NCI-H2081 treated with DMSO at 0.1 percent for 48 hours (cell line): ENCODE data around the gene TAPBPL.
"Not testable (repeated sequence)": the region's sequence is repeated elsewhere in the genome, so short reads cannot be mapped to it uniquely, and the experiment has no call there.

Source experiments
- DNase-seq: peaks from one replicate; lab custom pipeline; 2025; lab: John Stamatoyannopoulos, UW

Gene TAPBPL

DNA sequence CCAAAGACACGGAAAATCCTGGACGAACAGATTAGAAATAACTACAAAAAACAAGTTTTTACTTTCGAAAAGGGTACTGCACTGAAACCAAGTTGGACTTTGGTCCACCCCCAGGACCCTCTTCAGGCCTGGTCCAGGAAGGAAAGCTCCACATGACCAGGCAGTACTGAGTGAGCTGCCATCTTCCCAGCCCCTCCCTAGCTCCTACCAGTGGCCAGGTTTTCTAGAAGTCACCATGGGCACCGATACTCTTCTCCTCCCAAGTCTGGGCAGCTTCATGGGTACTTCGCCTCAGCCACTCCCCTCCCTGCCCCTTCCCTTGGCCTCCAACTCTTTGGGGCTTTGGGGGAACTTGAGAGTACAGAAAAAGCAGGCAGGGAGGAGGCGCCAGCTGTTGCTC lies 12.0 kb downstream of the TAPBPL start:
- no peak for DNase-seq

DNA sequence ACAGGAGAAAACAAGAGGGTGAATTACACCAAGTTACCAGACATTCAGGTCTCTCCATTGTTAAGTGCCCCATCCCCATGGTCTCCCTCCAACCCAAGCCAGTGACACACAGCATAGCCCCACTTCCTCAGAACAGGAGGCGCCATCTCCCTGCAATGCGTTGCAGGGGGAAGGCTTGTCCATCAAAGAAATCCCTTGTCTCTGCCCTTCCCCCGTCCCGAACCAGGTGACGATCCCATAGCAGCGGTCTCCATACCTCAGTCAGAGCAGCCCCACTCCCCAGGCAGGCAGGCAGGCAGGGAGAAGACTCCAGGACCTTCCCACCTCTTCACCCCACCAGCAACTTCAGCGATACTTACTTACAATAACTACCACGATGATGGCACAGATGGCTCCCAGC lies 12.7 kb downstream of the TAPBPL start:
- DNase-seq, result no peak

DNA sequence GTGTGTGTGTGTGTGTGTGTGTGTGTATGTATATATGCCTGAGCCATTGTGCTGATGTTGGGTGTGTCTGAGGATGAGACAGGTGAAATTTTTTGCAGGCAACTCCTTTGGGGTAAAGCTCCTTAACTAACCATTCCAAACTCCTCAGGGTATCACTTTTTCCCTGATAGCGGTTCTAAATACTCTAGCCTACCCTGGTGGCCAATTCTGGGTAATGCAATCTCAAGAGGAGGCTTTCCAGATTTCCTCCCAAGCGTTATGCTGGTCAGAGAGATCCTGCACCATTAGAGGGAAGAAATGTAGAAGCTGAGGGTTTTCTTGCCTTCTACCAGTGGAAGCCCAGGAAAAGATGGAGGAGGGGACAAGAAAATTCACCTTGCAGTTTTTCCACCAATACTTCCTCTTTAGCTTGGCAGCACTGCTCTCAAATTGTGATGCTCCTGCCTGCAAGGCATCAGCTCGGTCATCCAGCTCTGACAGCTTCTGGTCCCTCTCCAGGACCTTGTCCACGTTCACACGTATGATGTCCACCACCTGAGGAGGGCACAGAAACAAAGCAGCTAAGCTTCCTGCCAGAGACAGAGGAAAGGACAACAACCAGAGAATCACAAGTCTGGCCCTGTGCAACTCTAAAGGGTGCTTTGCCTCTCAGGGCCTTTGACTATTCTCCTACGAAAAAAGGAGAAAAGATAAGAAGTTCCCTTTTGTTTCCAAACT lies 13.8 kb downstream of the TAPBPL start:
- peak; percentile 9 for DNase-seq

DNA sequence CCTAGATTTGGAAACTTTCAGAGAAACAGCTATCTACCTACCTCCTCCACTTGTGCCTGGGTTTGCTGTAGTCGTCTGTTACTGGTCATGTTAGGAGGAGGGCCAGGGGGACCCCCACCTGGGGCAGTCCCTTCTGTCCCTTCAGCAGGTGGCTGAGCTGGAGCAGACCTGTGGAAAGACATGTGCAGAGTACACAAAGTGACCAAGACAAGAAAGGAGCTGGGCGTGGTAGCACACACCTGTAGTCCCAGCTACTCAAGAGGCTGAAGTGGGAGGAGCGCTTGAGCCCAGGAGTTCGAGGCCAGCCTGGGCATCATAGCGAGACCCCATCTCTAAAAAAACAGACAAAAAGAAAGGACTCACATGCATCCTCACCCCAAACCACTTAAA lies 14.3 kb downstream of the TAPBPL start:
- DNase-seq, result no peak

DNA sequence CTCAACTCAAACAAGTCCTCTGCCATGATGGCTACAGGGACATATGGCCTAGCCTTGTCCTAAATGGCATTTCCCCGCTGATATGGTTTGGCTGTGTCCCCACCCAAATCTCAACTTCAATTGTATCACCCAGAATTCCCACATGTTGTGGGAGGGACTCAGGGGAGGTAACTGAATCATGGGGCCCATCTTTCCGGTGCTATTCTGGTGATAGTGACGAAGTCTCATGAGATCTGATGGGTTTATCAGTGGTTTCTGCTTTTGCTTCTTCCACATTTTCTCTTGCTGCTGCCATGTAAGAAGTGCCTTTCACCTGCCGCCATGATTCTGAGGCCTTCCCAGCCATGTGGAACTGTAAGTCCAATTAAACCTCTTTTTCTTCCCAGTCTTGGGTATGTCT lies 14.9 kb downstream of the TAPBPL start:
- DNase-seq, result not testable (repeated sequence)

DNA sequence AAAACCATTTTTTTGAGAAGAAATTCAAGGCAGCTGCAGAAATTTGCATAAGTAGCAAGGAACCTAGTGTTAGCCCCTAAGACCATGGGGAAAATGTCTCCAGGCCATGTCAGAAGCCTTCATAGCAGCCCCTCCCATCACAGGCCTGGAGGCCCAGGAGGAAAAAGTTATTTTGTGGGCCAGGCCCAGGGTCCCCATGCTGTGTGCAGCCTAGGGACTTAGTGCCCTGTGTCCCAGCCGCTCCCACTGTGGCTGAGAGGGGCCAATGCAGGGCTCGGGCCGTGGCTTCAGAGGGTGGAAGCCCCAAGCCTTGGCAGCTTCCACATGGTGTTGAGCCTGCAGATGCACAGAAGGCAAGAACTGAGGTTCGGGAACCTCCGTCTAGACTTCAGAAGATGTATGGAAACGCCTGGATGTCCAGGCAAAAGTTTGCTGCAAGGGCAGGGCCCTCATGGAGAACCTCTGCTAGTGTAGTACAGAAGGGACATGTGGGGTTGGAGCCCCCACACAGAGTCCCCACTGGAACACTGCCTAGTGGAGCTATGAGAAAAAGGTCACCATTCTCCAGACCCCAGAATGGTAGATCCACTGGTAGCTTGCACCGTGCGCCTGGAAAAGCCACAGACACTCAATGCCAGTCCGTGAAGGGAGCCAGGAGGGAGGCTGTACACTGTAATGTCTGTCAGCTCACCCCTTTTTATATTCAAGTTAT lies 15.9 kb downstream of the TAPBPL start:
- not testable (repeated sequence) for DNase-seq

DNA sequence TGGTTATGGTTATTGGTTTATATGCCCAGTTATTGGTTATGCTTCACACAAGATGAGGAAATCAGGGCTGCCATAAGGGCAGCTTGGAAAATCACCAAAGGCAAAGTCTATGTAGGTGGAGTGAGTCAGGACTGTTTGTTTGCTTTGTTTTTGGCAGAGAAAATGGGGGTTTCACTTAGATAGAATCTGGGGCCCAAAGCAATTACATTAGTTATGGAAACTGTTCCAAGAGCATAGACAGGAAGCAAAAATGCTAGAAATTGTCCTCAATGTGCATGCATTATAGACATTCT lies 16.4 kb downstream of the TAPBPL start:
- DNase-seq, result no peak

DNA sequence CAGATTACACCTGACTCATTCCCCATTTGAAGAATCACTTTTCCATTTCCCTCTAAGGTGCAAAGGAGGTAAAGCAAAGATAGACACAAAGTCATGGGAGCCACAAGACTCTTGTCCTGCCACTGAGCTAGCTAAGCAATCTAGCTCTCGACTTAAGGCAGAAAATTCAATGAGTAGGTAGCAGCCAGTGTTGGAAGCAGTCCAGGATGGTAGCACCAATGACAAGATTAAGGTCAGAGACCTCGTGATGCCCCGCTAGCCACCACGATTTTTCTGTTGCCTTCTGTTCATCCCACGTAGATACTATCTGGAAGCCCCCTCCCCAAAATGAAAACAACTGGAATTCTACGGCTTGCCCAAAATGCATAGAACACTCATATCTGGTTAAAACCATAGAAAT lies 17.2 kb downstream of the TAPBPL start:
- no peak for DNase-seq

DNA sequence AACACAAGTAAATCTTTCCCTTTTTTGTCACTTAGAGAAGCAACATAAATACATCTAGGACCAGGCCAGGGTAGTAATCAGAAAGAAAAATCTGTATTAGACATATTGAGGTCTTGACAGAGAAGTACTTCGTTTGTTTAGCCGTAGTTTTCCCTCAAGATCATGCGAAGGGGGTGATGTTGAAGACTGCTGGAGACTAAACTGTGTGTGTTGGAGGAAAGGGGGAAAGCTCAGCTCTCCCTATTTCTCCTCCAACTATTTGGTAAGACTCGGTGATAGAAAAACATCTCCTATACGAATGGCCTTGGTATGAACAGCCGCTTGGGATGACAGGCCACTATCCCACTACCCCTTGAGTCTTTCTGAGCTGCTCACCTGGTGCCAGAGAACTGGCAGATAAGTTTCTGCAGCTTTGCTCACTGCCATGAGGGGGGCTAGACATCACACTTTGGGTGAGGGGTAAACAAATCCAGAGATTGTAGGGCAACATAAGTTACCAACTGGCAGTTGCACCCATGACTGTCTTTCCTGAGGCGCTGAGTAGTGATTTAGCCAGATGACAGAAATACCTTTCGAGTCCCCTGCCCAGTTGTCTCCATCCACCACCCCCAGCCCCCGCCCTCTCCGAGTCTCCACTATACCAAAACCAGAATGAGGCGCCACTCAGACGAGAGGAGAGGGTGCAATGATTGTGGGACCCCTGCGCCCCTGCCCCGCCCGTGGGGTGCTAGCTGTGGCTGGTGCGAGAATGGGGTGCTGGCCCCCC lies 17.9 kb downstream of the TAPBPL start:
- DNase-seq, result no peak

DNA sequence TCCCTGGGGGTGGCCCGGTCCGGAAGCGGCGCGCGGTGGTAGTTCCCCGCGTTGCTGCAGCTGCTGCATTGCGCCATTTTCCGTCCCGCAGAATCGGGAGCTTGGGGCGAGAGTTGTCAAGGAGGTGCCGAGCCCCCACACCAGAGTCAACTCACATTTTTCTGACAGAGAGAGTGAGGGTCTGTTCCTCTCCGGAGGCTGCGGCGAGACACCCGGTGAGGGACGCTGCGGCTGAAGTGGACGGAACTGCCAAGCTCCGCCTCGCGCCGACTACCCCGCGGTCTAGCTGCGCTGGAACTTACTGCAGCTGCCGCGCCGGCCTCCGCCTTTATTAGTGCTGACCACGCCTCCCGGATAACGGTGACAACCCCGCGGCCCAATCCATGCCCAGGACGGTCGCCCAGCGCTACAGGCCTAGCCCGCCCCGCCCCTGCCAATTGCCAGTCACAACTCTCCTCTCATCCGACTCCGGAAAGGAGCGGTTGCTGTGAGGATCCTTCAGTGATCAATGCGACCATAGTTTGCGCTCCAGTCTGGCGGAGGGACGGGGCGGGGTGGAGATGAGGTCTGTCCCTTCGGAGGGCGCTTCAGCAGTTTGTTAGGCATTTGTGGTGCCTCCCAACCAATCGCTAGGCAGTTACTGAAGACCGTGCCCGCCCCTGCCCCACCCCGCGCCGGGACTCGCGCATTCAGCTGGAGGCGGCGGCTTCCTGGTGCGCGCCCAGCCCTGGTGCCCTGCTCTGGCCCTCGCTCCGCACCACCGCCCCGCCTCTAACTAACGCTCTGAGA lies 18.7 kb downstream of the TAPBPL start, which contains the start of gene VAMP1:
VAMP1 (minus strand) TSS at position 303 of the 789 bp plus-strand sequence; CDS start at position 157, 146 bp downstream.
- peak; percentile 85 for DNase-seq

DNA sequence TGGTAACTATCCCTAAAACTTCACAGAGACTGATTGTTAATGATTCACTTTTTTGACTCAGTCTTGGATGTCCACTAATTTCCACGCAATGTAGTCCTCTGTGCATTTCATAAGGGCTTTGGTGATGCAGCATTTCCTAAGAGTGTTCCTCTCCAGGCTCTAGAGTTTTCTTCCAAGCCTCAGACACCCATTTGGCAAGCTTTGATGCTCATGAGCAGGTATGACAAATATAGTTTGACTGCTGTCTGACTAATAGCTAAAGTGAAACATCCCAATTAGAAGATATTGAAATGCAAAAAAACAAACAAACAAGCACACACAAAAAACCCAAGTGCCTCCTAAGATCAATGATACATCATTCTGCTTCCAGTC lies 20.1 kb downstream of the TAPBPL start:
- no peak for DNase-seq

DNA sequence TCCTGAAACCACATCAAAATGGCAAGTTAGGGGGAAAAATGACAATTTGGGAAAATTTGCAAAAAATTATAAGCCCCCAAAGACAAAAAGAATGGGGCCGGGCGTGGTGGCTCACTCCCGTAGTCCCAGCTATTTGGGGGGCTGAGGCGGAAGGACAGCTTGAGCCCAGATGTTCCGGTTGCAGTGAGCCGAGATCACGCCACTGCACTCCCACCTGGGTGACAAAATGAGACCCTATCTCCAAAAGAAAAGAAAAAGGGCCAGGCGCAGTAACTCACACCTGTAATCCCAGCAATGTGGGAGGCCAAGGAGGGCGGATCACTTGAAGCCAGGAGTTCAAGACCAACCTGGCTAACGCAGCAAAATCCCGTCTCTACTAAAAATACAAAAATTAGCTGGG lies 20.6 kb downstream of the TAPBPL start:
- DNase-seq, result no peak

DNA sequence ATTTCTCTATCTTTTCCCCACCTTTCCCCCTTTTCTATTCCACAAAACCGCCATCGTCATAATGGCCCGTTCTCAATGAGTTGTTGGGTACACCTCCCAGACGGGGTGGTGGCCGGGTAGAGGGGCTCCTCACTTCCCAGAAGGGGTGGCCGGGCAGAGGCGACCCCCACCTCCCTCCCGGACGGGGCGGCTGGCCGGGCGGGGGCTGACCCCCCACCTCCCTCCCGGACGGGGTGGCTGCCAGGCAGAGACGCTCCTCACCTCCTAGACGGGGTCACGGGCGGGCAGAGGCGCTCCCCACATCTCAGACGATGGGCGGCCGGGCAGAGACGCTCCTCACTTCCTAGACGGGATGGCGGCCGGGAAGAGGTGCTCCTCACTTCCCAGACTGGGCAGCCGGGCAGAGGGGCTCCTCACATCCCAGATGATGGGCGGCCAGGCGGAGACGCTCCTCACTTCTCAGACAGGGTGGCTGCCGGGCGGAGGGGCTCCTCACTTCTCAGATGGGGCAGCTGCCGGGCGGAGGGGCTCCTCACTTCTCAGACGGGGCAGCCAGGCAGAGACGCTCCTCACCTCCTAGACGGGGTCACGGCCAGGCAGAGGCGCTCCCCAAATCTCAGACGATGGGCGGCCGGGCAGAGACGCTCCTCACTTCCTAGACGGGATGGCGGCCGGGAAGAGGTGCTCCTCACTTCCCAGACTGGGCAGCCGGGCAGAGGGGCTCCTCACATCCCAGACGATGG lies 23.6 kb downstream of the TAPBPL start:
- DNase-seq, result not testable (repeated sequence)

DNA sequence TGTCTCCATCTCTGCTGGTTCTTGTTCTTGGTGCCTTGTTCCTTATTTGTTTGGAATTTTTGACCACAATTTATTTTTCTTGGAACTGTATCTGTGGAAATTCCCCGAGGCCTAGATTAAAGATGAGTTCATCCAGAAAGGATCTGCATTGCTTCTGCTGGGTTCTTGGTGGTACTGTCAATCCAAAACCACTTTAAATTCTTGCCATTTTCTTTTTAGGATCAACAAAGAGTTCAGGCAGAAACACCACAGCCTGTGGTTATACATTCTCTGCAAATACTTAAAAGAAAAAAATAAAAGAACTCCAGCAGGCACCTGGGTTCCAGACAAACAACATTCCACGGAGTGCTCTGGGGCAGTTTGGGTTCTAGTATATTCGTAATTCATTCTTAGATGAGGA lies 24.6 kb downstream of the TAPBPL start:
- DNase-seq, result no peak

DNA sequence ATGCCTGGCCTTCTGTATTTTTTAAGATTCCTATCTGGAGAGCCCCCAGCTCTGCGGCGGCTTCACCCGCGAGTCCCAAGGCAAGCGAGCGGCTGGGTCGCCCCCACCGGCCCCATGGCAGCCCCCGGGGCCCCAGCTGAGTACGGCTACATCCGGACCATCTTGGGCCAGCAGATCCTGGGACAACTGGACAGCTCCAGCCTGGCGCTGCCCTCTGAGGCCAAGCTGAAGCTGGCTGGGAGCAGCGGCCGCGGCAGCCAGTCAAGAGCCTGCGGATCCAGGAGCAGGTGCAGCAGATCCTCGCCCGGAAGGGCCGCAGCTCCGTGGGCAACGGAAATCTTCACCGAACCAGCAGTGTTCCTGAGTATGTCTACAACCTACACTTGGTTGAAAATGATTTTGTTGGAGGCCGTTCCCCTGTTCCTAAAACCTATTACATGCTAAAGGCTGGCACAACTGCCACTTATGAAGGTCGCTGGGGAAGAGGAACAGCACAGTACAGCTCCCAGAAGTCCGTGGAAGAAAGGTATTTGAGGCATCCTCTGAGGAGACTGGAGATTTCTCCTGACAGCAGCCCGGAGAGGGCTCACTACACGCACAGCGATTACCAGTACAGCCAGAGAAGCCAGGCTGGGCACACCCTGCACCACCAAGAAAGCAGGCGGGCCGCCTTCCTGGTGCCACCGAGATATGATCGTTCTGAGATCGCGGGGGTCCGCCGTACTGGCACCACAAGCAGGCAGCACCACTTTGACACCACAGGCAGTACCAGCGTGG lies 25.9 kb downstream of the TAPBPL start:
- DNase-seq, result not testable (repeated sequence)

DNA sequence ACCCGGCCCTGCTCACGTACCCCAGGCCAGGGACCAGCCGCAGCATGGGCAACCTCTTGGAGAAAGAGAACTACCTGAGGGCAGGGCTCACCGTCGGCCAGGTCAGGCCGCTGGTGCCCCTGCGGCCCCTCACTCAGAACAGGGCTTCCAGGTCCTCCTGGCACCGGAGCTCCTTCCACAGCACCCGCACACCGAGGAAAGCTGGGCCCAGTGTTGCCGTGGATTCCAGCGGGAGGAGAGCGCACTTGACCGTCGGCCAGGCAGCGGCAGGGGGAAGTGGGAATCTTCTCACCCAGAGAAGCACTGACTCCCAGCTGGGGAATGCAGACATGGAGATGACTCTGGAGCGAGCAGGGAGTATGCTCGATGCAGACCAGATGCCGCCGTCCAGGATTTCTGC lies 26.6 kb downstream of the TAPBPL start:
- no peak for DNase-seq

DNA sequence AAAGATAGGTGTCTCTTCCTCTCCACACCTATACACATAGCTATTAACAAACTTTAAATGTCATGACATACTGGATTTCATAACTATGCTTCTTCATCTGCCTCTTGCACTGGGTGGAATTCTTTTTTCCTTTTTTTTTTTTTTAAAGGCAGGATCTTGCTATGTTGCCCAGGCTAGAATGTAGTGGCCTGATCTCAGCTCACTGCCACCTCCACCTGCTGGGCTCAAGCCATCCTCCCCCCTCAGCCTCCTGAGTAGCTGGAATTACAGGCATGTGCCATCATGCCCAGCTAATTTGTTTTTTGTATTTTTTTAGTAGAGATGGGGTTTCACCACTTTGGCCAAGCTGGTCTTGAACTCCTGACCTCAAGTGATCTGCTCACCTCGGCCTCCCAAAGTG lies 36.4 kb downstream of the TAPBPL start:
- no peak for DNase-seq

DNA sequence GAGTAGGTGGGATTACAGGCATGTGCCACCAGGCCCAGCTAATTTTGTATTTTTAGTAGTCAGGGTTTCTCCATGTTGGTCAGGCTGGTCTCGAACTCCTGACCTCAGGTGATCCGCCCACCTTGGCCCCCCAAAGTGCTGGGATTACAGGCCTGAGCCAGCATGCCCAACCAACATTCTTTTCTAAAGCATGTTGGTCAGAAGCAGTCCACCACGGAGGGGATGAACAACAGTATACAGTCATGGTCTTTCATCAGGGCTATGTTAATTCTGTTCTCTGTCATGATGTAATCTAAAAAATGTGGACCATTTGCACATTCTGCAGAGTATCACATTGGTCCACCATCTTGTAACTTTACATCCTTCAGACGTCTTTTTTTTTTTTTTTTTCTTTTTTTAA lies 37.6 kb downstream of the TAPBPL start:
- DNase-seq, result no peak

DNA sequence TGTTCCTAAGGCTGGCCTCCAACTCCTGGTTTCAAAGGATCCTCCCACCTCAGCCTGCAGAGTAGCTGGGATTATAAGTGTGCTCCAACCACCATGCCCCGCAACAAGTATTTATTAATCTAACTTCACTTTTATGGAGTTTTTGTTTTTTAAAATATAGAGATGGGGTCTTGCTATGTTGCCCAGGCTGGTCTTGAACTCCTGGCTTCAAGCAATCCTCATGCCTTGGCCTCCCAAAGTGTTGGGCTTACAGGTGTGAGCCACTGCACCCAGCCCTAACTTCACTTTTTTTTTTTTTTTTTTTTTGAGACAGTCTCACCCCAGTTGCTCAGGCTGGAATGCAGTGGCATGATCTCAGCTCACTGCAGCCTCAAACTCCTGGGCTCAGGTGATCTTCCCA lies 38.8 kb downstream of the TAPBPL start:
- DNase-seq, result not testable (repeated sequence)

DNA sequence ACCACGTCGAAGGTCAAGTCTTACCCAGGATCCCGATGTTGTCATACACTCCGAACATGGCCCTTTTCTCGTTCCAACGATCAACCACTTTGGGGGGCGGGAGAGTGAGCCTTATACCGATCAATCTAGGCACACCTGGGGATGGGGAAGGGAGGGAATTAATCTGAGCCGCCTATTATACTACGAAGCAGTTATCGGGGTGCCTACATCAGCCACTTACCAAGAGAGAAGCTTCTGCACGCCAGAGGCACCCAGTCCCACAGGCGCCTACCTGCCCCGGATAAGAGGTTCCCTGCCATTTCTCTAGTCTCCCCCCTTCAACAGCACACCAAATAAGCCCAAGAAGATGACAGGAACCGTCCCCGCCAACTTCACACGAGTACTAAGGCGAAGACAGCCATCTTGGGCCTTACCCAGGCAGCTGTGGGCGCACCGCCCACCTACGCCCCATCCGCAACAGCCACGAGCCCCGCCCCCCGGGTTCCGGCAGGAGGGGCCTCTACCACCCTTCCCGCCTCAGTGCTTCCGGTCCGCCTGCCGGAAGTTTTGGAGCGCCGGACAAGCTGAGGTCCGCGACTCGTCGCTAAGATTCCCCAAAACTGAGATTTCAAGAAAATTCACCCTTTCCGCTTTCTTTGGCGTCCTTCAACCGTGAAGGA lies 41.1 kb downstream of the TAPBPL start, which contains the start of gene MRPL51:
MRPL51 (minus strand) TSS at position 425 of the 659 bp plus-strand sequence; CDS start at position 299, 126 bp downstream.
- DNase-seq, result peak; percentile 74
